Measurements from ENCODE around the gene DLG2. TPM values are rescaled to one million over a fixed set of nuclear protein-coding genes. Genes with fewer than 3 reads are reported as not detected.

DLG2 gene
- total and polyA plus RNA-seq, 2 donors (not counting 3 experiments of a cell fraction or from before 2014, with no cell fraction given): 0.15 to 1.1 TPM

- dilution Hi-C loops (cut with MboI; ENCODE audit: extremely low pct_ligation_motif_present, low sequenced_read_pairs): no loop called here
- no peaks in the 10 kb centered on the region for H3K9me1 ChIP-seq (replicated peaks; ENCODE audit: control insufficient read depth, extremely low read depth, insufficient read depth, low read length)
- no peaks in the 10 kb centered on the region for H3K79me2 ChIP-seq (ENCODE audit: control insufficient read depth, insufficient read depth, low read length)
- DNase-seq (ENCODE audit: low read depth, low spot score): no peak
- H3K36me3 ChIP-seq (ENCODE audit: control insufficient read depth in 2 of 2, extremely low read depth in 1 of 2, insufficient read depth in 2 of 2, low read length in 2 of 2): no peaks in the 10 kb centered on the region
- H3K9me3 ChIP-seq (replicated peaks; ENCODE audit: control insufficient read depth, insufficient read depth, low read length): no peaks in the 10 kb centered on the region
- no peak overlapping the region for H3K4me2 ChIP-seq (ENCODE audit: insufficient read depth, low read length)
- H3K27ac ChIP-seq (ENCODE audit: insufficient read depth, low read depth, low read length): no peak overlapping the region
- H3K4me3 ChIP-seq (replicated peaks in 1 of 3; ENCODE audit: insufficient read depth in 1 of 3, low read depth in 1 of 3, low read length in 3 of 3): no peak overlapping the region
- no peak overlapping the region for H3K9ac ChIP-seq (replicated peaks; ENCODE audit: extremely low read depth, insufficient read depth, low read length)
- BruUV-seq (replicated peaks): no TSS peak
- no peaks in the 10 kb centered on the region for H4K20me1 ChIP-seq (replicated peaks; ENCODE audit: control insufficient read depth, extremely low read depth, insufficient read depth, low read length)
- intact Hi-C loops (cut with micrococcal nuclease): no loop called here
- H3K4me1 ChIP-seq (ENCODE audit: control insufficient read depth, extremely low read depth, insufficient read depth, low read length): no peaks in the 10 kb centered on the region
- ChIA-PET POLR2A (no interaction called here), CTCF (no interaction called here)
- no peaks in the 10 kb centered on the region for H3K27me3 ChIP-seq (ENCODE audit: control insufficient read depth in 2 of 2, insufficient read depth in 2 of 2, low read length in 2 of 2)
- H2AFZ ChIP-seq (ENCODE audit: low read depth, low read length): no peak overlapping the region
- TF ChIP-seq GATA2 (IDR thresholded peaks at IDR 0.05; ENCODE audit: insufficient read depth, insufficient read length, low read depth, low read length) (no peak), FOS (IDR thresholded peaks at IDR 0.05; ENCODE audit: borderline replicate concordance, insufficient read depth, low read length) (no peak), POLR2A (IDR thresholded peaks at IDR 0.05; ENCODE audit: low read depth, low read length) (no peak), POLR2AphosphoS5 (IDR thresholded peaks at IDR 0.05; ENCODE audit: insufficient read depth, low read depth, low read length) (no peak), CTCF (IDR thresholded peaks at IDR 0.05; ENCODE audit: extremely low read depth in 1 of 2, insufficient read depth in 1 of 2, low read depth in 1 of 2, low read length in 2 of 2) (no peak), MYC (IDR thresholded peaks at IDR 0.05; ENCODE audit: low read depth, low read length) (no peak), EZH2 (IDR thresholded peaks at IDR 0.05; ENCODE audit: borderline replicate concordance, low read depth, low read length, severe bottlenecking) (no peak), JUN (IDR thresholded peaks at IDR 0.05; ENCODE audit: borderline replicate concordance, insufficient read depth, insufficient read length, low read depth) (no peak)
- TF ChIP-seq, protein P1, sequence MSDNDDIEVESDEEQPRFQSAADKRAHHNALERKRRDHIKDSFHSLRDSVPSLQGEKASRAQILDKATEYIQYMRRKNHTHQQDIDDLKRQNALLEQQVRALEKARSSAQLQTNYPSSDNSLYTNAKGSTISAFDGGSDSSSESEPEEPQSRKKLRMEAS (IDR thresholded peaks at IDR 0.05; ENCODE audit: insufficient read depth, insufficient read length): no peak
- FAIRE-seq: no peak
Observed at GRCh38 chr11:84215672-84216071, 1411.5 kb downstream of the DLG2 start.
